Measurements from ENCODE around the gene ACVR1. TPM values are rescaled to one million over a fixed set of nuclear protein-coding genes. Genes with fewer than 3 reads are reported as not detected.

Gene ACVR1
- total RNA-seq, 1 experiment from 2014 or later, result 11.3 TPM

- peak; percentile 61 for DNase-seq (ENCODE audit: low read depth)
These were observed 83.6 kb downstream of the ACVR1 start for GRCh38 chr2:157792335-157793052.

GRCh38 chr2:157790780-157791179 is 85.3 kb downstream of the ACVR1 start:
- no peak for DNase-seq (ENCODE audit: low read depth)

- no peak for DNase-seq (ENCODE audit: low read depth)
These were observed 86.1 kb downstream of the ACVR1 start for GRCh38 chr2:157789933-157790511.

GRCh38 chr2:157789256-157789655 is 86.9 kb downstream of the ACVR1 start:
- DNase-seq (ENCODE audit: low read depth), result no peak

- no peak for DNase-seq (ENCODE audit: low read depth)
These were observed 87.9 kb downstream of the ACVR1 start for GRCh38 chr2:157788201-157788600.

GRCh38 chr2:157787364-157787938 is 88.7 kb downstream of the ACVR1 start:
- no peak for DNase-seq (ENCODE audit: low read depth)

- no peak for DNase-seq (ENCODE audit: low read depth)
These were observed 89.3 kb downstream of the ACVR1 start for GRCh38 chr2:157786663-157787363.

- peak; percentile 27 for DNase-seq (ENCODE audit: low read depth)
These were observed 90.1 kb downstream of the ACVR1 start for GRCh38 chr2:157785866-157786662.

- peak; percentile 14 for DNase-seq (ENCODE audit: low read depth)
These were observed 90.9 kb downstream of the ACVR1 start for GRCh38 chr2:157785200-157785599.

- no peak for DNase-seq (ENCODE audit: low read depth)
These were observed 91.3 kb downstream of the ACVR1 start for GRCh38 chr2:157784823-157785175.

GRCh38 chr2:157784169-157784822 is 91.8 kb downstream of the ACVR1 start:
- DNase-seq (ENCODE audit: low read depth), result peak; percentile 95

GRCh38 chr2:157783245-157783644 is 92.9 kb downstream of the ACVR1 start:
- no peak for DNase-seq (ENCODE audit: low read depth)

GRCh38 chr2:157782057-157782845 is 93.9 kb downstream of the ACVR1 start:
- DNase-seq (ENCODE audit: low read depth), result no peak

GRCh38 chr2:157780211-157780610 is 95.9 kb downstream of the ACVR1 start:
- no peak for DNase-seq (ENCODE audit: low read depth)

GRCh38 chr2:157779794-157780193 is 96.3 kb downstream of the ACVR1 start:
- no peak for DNase-seq (ENCODE audit: low read depth)

GRCh38 chr2:157777427-157777826 is 98.7 kb downstream of the ACVR1 start:
- peak; percentile 29 for DNase-seq (ENCODE audit: low read depth)

- no peak for DNase-seq (ENCODE audit: low read depth)
These were observed 104.9 kb downstream of the ACVR1 start for GRCh38 chr2:157771234-157771633.

- no peak for DNase-seq (ENCODE audit: low read depth)
These were observed 106.3 kb downstream of the ACVR1 start for GRCh38 chr2:157769856-157770255.

GRCh38 chr2:157764386-157764785 is 111.7 kb downstream of the ACVR1 start:
- DNase-seq (ENCODE audit: low read depth), result no peak

- DNase-seq (ENCODE audit: low read depth), result no peak
These were observed 114.6 kb downstream of the ACVR1 start for GRCh38 chr2:157761520-157761919.

GRCh38 chr2:157760949-157761348 is 115.2 kb downstream of the ACVR1 start:
- no peak for DNase-seq (ENCODE audit: low read depth)

Measured in Daoy (cell line).